Fibroblast of lung (primary cell): ENCODE results near the gene RAPGEF3. TPM values are rescaled to one million over a fixed set of nuclear protein-coding genes. Genes with fewer than 3 reads are reported as not detected.

Experiments used
- DNase-seq, 2 donors: peaks; one replicate each; pipeline versions ENCODE4 v3.0.0 to v3.0.0-alpha.2; 2010; ENCODE audit warnings: low read depth in 2 of 2
- H2AFZ ChIP-seq: 2 replicates; pipeline ENCODE4 v1.5.1; 2012; ENCODE audit warnings: low read length, control low read depth, inconsistent platforms
- H3K27ac ChIP-seq: 2 replicates; pipeline ENCODE4 v1.5.1; 2011; ENCODE audit warnings: low read length, control low read depth; ENCODE audit not compliant: insufficient read depth
- H3K27me3 ChIP-seq: 2 replicates; pipeline ENCODE4 v1.5.1; 2011; ENCODE audit warnings: mild to moderate bottlenecking, low read length; ENCODE audit not compliant: control insufficient read depth, insufficient read depth
- H3K36me3 ChIP-seq: 2 replicates; pipeline ENCODE4 v1.5.1; 2011; ENCODE audit warnings: low read length; ENCODE audit not compliant: control insufficient read depth, insufficient read depth
- H3K4me1 ChIP-seq: 2 replicates; pipeline ENCODE4 v1.5.1; 2011; ENCODE audit warnings: low read length; ENCODE audit not compliant: control insufficient read depth, insufficient read depth; ENCODE audit errors: extremely low read depth
- H3K4me2 ChIP-seq: 2 replicates; pipeline ENCODE4 v1.5.1; 2011; ENCODE audit warnings: low read length, control low read depth; ENCODE audit not compliant: insufficient read depth; ENCODE audit errors: extremely low read depth
- H3K4me3 ChIP-seq, 4 experiments: fragments of 200-600 bp in 1 of 4; sonication (generic) in 1 of 4; replicated peaks in 1 of 4; 2 replicates each; pipeline ENCODE4 v1.5.1; 2011 to 2016; ENCODE audit warnings: low read length in 4 of 4, low read depth in 3 of 4, mild to moderate bottlenecking in 3 of 4, control low read depth in 2 of 4, inconsistent platforms in 1 of 4, mixed read lengths in 1 of 4; ENCODE audit not compliant: insufficient read depth in 1 of 4; ENCODE audit errors: control extremely low read depth in 1 of 4
- H3K79me2 ChIP-seq: 2 replicates; pipeline ENCODE4 v1.5.1; 2012; ENCODE audit warnings: mild to moderate bottlenecking, low read length, inconsistent platforms; ENCODE audit not compliant: control insufficient read depth, insufficient read depth
- H3K9ac ChIP-seq: 2 replicates; pipeline ENCODE4 v1.5.1; 2011; ENCODE audit warnings: mild to moderate bottlenecking, low read length, control low read depth; ENCODE audit not compliant: insufficient read depth
- H3K9me3 ChIP-seq: 2 replicates; pipeline ENCODE4 v1.5.1; 2012; ENCODE audit warnings: low read depth, low read length; ENCODE audit not compliant: control insufficient read depth, insufficient read depth
- H4K20me1 ChIP-seq: 2 replicates; pipeline ENCODE4 v1.5.1; 2011; ENCODE audit warnings: low read length; ENCODE audit not compliant: control insufficient read depth, insufficient read depth; ENCODE audit errors: extremely low read depth
- EZH2 ChIP-seq: IDR thresholded peaks from 2 replicates; pipeline ENCODE4 v1.5.1; 2012; ENCODE audit warnings: low read length, control low read depth, mild to moderate bottlenecking; ENCODE audit errors: missing control alignments
- polyA plus RNA-seq, 2 donors: library from polyadenylated mRNA; depleted of rRNA in 1 of 2; stranded (reverse) in 1 of 2; unstranded in 1 of 2; fragments of >200 nt; gene quantifications; 2 replicates each; pipeline ENCODE4 v1.2.1, GENCODE V29; 2011 to 2012; ENCODE audit warnings: missing spikeins in 1 of 2
- total RNA-seq: library from RNA; depleted of rRNA; stranded (reverse); fragments of >200 nt; gene quantifications from 2 replicates; pipeline ENCODE4 v1.2.1, GENCODE V29; 2014
- TF ChIP-seq, protein P1 (sequence below), 2 donors: IDR thresholded peaks in 1 of 2; conservative IDR thresholded peaks in 1 of 2; 1 replicate in 1 of 2; 2 replicates in 1 of 2; pipeline ENCODE4 v1.5.1; 2011 to 2012; ENCODE audit warnings: low read length in 2 of 2, control low read depth in 1 of 2, inconsistent platforms in 1 of 2, low read depth in 1 of 2, mild to moderate bottlenecking in 1 of 2

Gene RAPGEF3
- total and polyA plus RNA-seq, 2 donors (not counting 1 experiment from before 2014, with no cell fraction given) = 0.83 to 2.8 TPM

- no peaks in the 10 kb centered on the region for H3K36me3 ChIP-seq
- no peak for TF ChIP-seq EZH2
- TF ChIP-seq, protein P1, sequence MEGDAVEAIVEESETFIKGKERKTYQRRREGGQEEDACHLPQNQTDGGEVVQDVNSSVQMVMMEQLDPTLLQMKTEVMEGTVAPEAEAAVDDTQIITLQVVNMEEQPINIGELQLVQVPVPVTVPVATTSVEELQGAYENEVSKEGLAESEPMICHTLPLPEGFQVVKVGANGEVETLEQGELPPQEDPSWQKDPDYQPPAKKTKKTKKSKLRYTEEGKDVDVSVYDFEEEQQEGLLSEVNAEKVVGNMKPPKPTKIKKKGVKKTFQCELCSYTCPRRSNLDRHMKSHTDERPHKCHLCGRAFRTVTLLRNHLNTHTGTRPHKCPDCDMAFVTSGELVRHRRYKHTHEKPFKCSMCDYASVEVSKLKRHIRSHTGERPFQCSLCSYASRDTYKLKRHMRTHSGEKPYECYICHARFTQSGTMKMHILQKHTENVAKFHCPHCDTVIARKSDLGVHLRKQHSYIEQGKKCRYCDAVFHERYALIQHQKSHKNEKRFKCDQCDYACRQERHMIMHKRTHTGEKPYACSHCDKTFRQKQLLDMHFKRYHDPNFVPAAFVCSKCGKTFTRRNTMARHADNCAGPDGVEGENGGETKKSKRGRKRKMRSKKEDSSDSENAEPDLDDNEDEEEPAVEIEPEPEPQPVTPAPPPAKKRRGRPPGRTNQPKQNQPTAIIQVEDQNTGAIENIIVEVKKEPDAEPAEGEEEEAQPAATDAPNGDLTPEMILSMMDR (conservative IDR thresholded peaks at IDR 0.05 in 1 of 2, IDR thresholded peaks at IDR 0.05 in 1 of 2; ENCODE audit: low read depth in 1 of 2, low read length in 2 of 2) = no peak
- no peaks in the 10 kb centered on the region for H4K20me1 ChIP-seq
- no peak for DNase-seq
- no peaks in the 10 kb centered on the region for H3K9me3 ChIP-seq
- H3K27me3 ChIP-seq = no peaks in the 10 kb centered on the region
- H3K9ac ChIP-seq = no peak overlapping the region
- no peak overlapping the region for H3K4me3 ChIP-seq
- no peaks in the 10 kb centered on the region for H3K79me2 ChIP-seq
- no peak overlapping the region for H3K4me2 ChIP-seq
- no peak overlapping the region for H2AFZ ChIP-seq
- no peaks in the 10 kb centered on the region for H3K4me1 ChIP-seq
- H3K27ac ChIP-seq = no peak overlapping the region
These were observed 8.0 kb upstream of the RAPGEF3 start for GRCh38 chr12:47766502-47767215.

DNA sequence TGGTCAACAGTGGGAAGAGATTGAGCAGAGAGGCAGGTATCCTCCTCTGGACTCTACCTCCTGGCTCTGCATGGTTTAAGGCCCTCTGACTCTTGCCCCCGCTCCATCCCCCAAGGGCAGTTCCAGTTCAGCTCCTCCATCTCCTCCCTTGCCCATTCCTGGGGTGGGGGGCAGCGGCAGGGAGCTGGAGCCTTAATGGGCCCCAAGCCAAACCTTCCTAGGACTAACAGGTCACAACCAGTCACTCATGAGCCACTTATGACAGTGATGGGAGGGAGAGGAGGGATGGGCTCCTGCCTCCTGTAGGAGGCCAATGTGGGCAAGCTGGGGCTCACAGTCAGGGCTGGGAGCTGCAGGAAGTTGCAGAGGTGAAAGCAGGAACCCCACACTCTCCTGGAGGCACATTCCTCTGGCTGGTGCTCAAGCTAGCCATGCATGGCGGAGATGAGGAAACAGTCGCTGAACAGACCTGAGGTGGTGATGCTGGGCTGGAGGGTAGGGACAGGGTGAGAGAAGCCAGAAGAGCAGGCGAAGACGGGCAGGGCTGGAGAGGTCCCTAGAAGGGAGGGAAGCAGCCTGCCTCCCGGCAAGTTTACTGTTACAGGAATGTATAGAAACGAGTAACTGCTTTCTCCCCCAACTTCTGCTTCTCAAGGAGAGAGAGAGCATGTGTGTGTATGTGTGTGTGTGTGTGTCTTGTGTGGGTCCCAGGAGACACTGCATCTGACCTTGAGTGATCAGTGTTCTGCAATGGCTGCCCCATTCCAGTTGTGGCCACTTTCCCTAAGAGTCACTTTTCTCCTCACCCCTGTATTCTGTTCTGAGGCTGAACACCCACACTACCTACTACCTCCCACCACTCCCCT is 5.0 kb upstream of the RAPGEF3 start:
- no peak for DNase-seq
- Histone ChIP-seq H3K4me3 (no peak overlapping the region), H3K4me1 (no peaks in the 10 kb centered on the region), H3K27me3 (no peaks in the 10 kb centered on the region), H3K9ac (no peak overlapping the region), H3K4me2 (no peak overlapping the region), H3K36me3 (no peaks in the 10 kb centered on the region), H3K9me3 (no peaks in the 10 kb centered on the region), H4K20me1 (no peaks in the 10 kb centered on the region), H3K27ac (no peak overlapping the region), H2AFZ (no peak overlapping the region), H3K79me2 (no peaks in the 10 kb centered on the region)
- TF ChIP-seq, protein P1 (conservative IDR thresholded peaks at IDR 0.05 in 1 of 2, IDR thresholded peaks at IDR 0.05 in 1 of 2; ENCODE audit: low read depth in 1 of 2, low read length in 2 of 2) = no peak
- TF ChIP-seq EZH2 = no peak

DNA sequence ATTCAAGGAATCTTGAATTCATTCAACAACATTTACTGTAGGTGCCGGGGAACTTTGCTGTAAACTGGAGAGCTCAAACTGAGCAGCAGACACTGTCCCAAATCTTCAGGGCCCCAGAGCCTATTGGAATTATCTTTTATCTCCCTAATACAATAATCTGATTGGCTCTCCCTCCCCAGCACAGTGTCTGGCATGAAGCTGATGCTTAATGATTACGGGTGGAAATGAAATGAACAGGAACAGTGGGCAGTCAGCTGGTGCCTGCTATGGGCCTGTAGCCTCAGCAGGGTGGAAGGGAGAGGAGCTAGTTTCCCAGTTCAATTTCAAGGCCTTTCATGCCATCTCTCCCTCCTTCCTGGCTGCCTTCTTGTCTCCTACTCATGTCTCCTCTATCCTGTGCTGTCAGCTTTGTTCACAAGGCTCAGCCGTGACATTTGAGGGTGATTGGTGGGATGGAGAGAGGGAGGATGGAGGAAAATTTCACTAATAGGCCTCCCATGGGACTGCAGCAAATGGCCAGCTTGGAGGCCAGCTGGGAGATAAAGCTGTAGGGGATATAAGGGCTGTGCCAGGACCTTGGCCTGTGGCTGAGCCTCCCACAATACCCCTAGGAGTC is 4.3 kb upstream of the RAPGEF3 start:
- H3K27me3 ChIP-seq = no peaks in the 10 kb centered on the region
- H3K4me1 ChIP-seq = no peaks in the 10 kb centered on the region
- no peak for DNase-seq
- H3K27ac ChIP-seq = no peak overlapping the region
- no peaks in the 10 kb centered on the region for H3K9me3 ChIP-seq
- H3K9ac ChIP-seq = no peak overlapping the region
- H3K4me2 ChIP-seq = no peak overlapping the region
- H4K20me1 ChIP-seq = no peaks in the 10 kb centered on the region
- H2AFZ ChIP-seq = no peak overlapping the region
- H3K79me2 ChIP-seq = no peaks in the 10 kb centered on the region
- H3K36me3 ChIP-seq = no peaks in the 10 kb centered on the region
- TF ChIP-seq, protein P1 (conservative IDR thresholded peaks at IDR 0.05 in 1 of 2, IDR thresholded peaks at IDR 0.05 in 1 of 2; ENCODE audit: low read depth in 1 of 2, low read length in 2 of 2) = no peak
- no peak for TF ChIP-seq EZH2
- H3K4me3 ChIP-seq = no peak overlapping the region
